Liver (tissue), 9 donors: ENCODE data around the gene NT5M. TPM values are rescaled to one million over a fixed set of nuclear protein-coding genes. Genes with fewer than 3 reads are reported as not detected.
A peak's percentile ranks its signal among the peaks of the same experiment; 100 is the strongest.

ENCODE experiments used
- DNase-seq: peaks from one replicate; pipeline ENCODE4 v3.0.0-alpha.2; 2017; ENCODE audit warnings: low spot score
- H3K27ac ChIP-seq, 2 donors: one replicate each; pipeline ENCODE4 v1.7.0; 2013; ENCODE audit warnings: inconsistent platforms in 2 of 2, low read length in 2 of 2, control low read depth in 1 of 2, low read depth in 1 of 2, mild to moderate bottlenecking in 1 of 2
- H3K27me3 ChIP-seq, 4 donors: one replicate each; pipeline versions ENCODE4 v1.6.1 to v1.7.0; 2013; ENCODE audit warnings: low read length in 3 of 4, inconsistent platforms in 1 of 4, mild to moderate bottlenecking in 1 of 4, moderate library complexity in 1 of 4; ENCODE audit not compliant: control insufficient read depth in 4 of 4, insufficient read depth in 4 of 4
- H3K36me3 ChIP-seq, 4 donors: one replicate each; pipeline versions ENCODE4 v1.6.1 to v1.7.0; 2013; ENCODE audit warnings: low read length in 3 of 4, mild to moderate bottlenecking in 3 of 4, low read depth in 1 of 4, moderate library complexity in 1 of 4; ENCODE audit not compliant: control insufficient read depth in 4 of 4, insufficient read depth in 3 of 4
- H3K4me1 ChIP-seq, 4 donors: one replicate each; pipeline versions ENCODE4 v1.6.1 to v1.7.0; 2013; ENCODE audit warnings: low read length in 3 of 4, mild to moderate bottlenecking in 3 of 4, moderate library complexity in 1 of 4; ENCODE audit not compliant: control insufficient read depth in 4 of 4, insufficient read depth in 4 of 4
- H3K4me3 ChIP-seq, 3 donors: one replicate each; pipeline versions ENCODE4 v1.6.1 to v1.7.0; 2013; ENCODE audit warnings: low read length in 3 of 3, control low read depth in 1 of 3, low read depth in 1 of 3, mild to moderate bottlenecking in 1 of 3
- H3K9ac ChIP-seq, 2 donors: one replicate each; pipeline ENCODE4 v1.7.0; 2013; ENCODE audit warnings: low read length in 2 of 2, mild to moderate bottlenecking in 2 of 2, moderate library complexity in 2 of 2, control low read depth in 1 of 2, low read depth in 1 of 2
- H3K9me3 ChIP-seq, 4 donors: one replicate each; pipeline versions ENCODE4 v1.6.1 to v1.7.0; 2013; ENCODE audit warnings: low read length in 3 of 4; ENCODE audit not compliant: control insufficient read depth in 4 of 4
- ATF3 ChIP-seq: IDR thresholded peaks from 2 replicates; pipeline ENCODE4 v1.6.1; 2016; ENCODE audit warnings: antibody characterized with exemption
- EGR1 ChIP-seq, 2 donors: IDR thresholded peaks; 2 replicates each; pipeline ENCODE4 v1.6.1; 2016 to 2018; ENCODE audit warnings: antibody characterized with exemption in 2 of 2, low read depth in 2 of 2
- FOXA1 ChIP-seq: IDR thresholded peaks from 2 replicates; pipeline ENCODE4 v1.6.1; 2016; ENCODE audit warnings: antibody characterized with exemption
- FOXA2 ChIP-seq: IDR thresholded peaks from 2 replicates; pipeline ENCODE4 v1.6.1; 2016; ENCODE audit warnings: antibody characterized with exemption
- GABPA ChIP-seq, 2 donors: IDR thresholded peaks in 1 of 2; conservative IDR thresholded peaks in 1 of 2; 2 replicates each; pipeline ENCODE4 v1.6.1; 2016; ENCODE audit warnings: antibody characterized with exemption in 2 of 2, mild to moderate bottlenecking in 1 of 2, moderate library complexity in 1 of 2
- HNF4A ChIP-seq, 2 donors: conservative IDR thresholded peaks; 2 replicates each; pipeline ENCODE4 v1.6.1; 2016; ENCODE audit warnings: antibody characterized with exemption in 2 of 2, mild to moderate bottlenecking in 2 of 2
- HNF4G ChIP-seq: IDR thresholded peaks from 2 replicates; pipeline ENCODE4 v1.6.1; 2016; ENCODE audit warnings: antibody characterized with exemption
- NR2F2 ChIP-seq: IDR thresholded peaks from 2 replicates; pipeline ENCODE4 v1.6.1; 2016; ENCODE audit warnings: antibody characterized with exemption
- RAD21 ChIP-seq, 2 donors: IDR thresholded peaks; 2 replicates each; pipeline ENCODE4 v1.6.1; 2016; ENCODE audit warnings: antibody characterized with exemption in 2 of 2, mild to moderate bottlenecking in 2 of 2
- RXRA ChIP-seq, 2 donors: IDR thresholded peaks; 2 replicates each; pipeline ENCODE4 v1.6.1; 2017 to 2018; ENCODE audit warnings: antibody characterized with exemption in 2 of 2, mild to moderate bottlenecking in 1 of 2
- SP1 ChIP-seq: IDR thresholded peaks from 2 replicates; pipeline ENCODE4 v1.6.1; 2018; ENCODE audit warnings: antibody characterized with exemption, mild to moderate bottlenecking
- TAF1 ChIP-seq: conservative IDR thresholded peaks from 2 replicates; pipeline ENCODE4 v1.6.1; 2016; ENCODE audit warnings: antibody characterized with exemption, mild to moderate bottlenecking
- YY1 ChIP-seq: IDR thresholded peaks from 2 replicates; pipeline ENCODE4 v1.6.1; 2016; ENCODE audit warnings: antibody characterized with exemption, mild to moderate bottlenecking
- ZBTB33 ChIP-seq: IDR thresholded peaks from 2 replicates; pipeline ENCODE4 v1.6.1; 2016; ENCODE audit warnings: antibody characterized with exemption
- WGBS: extraction: QIAGEN DNeasy Blood & Tissue Kit; methylation state at CpG from one replicate; pipeline ENCODE4 v1.1.7; 2013; 5-methylcytosine and 5-hydroxymethylcytosine counted together
- polyA plus RNA-seq, 2 donors: library from polyadenylated mRNA; stranded (reverse) in 1 of 2; unstranded in 1 of 2; fragments of 200-250 nt in 1 of 2; fragments of >200 nt in 1 of 2; fragmentation: Nextera tagmentation in 1 of 2; extraction: Ambion mirVana in 1 of 2; gene quantifications; one replicate each; pipeline versions ENCODE4 v1.2.1 to v1.2.3, GENCODE V29; 2013 to 2015
- total RNA-seq, 2 donors: library from RNA; depleted of rRNA; stranded (reverse); fragments of >200 nt; gene quantifications; one replicate each; pipeline ENCODE4 v1.2.3, GENCODE V29; 2014
- donor health status: healthy.
- donor health status: healthy.
- donor health status: healthy.
- donor health status: healthy.
- donor health status: healthy.

Gene NT5M
- total and polyA plus RNA-seq, 4 donors = 0.42 to 7.9 (median 0.66) TPM

- 93% methylated on average over 15 of the region's 15 CpGs for WGBS
- H3K36me3 ChIP-seq = no peaks in the 10 kb centered on the region
- TF ChIP-seq RAD21 (IDR thresholded peaks at IDR 0.05) (no peak), NR2F2 (no peak), SP1 (no peak), TAF1 (no peak), FOXA2 (no peak), YY1 (no peak), RXRA (IDR thresholded peaks at IDR 0.05) (no peak), ZBTB33 (no peak), GABPA (IDR thresholded peaks at IDR 0.05 in 1 of 2, conservative IDR thresholded peaks at IDR 0.05 in 1 of 2) (no peak), ATF3 (no peak), FOXA1 (no peak)
These were observed 44.2 kb downstream of the NT5M start for GRCh38 chr17:17347234-17347955.

GRCh38 chr17:17347956-17348871 lies 45.0 kb downstream of the NT5M start:
- no peak for TF ChIP-seq HNF4G
- TF ChIP-seq SP1 = no peak
- no peak for TF ChIP-seq FOXA2
- H3K4me1 ChIP-seq = peaks cover 0 to 1% (median 0%) of the 10 kb centered on the region in 4 donors
- no peak overlapping the region for H3K27ac ChIP-seq
- H3K4me3 ChIP-seq = no peak overlapping the region
- no peaks in the 10 kb centered on the region for H3K27me3 ChIP-seq
- H3K9ac ChIP-seq = no peak overlapping the region
- H3K9me3 ChIP-seq = no peaks in the 10 kb centered on the region
- no peaks in the 10 kb centered on the region for H3K36me3 ChIP-seq
- no peak for DNase-seq
- WGBS = 93% methylated on average over 10 of the region's 10 CpGs

More at GRCh38 chr17:17347234-17347955, 44.2 kb downstream of the NT5M start:
- H3K27me3 ChIP-seq = no peaks in the 10 kb centered on the region
- no peak overlapping the region for H3K4me3 ChIP-seq
- no peak overlapping the region for H3K27ac ChIP-seq
- H3K9me3 ChIP-seq = no peaks in the 10 kb centered on the region
- peak; percentile 29 for DNase-seq
- H3K9ac ChIP-seq = no peak overlapping the region
- H3K4me1 ChIP-seq = peaks cover 0 to 1% (median 0%) of the 10 kb centered on the region in 4 donors

- DNase-seq = no peak
- 49% methylated on average over 11 of the region's 11 CpGs for WGBS
- no peak overlapping the region for H3K27ac ChIP-seq
- TF ChIP-seq EGR1 (IDR thresholded peaks at IDR 0.05; ENCODE audit: low read depth in 2 of 2) (no peak), HNF4A (conservative IDR thresholded peaks at IDR 0.05) (peak; percentile 52 to 58), ATF3 (no peak)
- no peak overlapping the region for H3K9ac ChIP-seq
- no peaks in the 10 kb centered on the region for H3K27me3 ChIP-seq
- no peaks in the 10 kb centered on the region for H3K36me3 ChIP-seq
- peaks cover 0 to 1% (median 0%) of the 10 kb centered on the region in 4 donors for H3K4me1 ChIP-seq
- no peak overlapping the region for H3K4me3 ChIP-seq
- no peaks in the 10 kb centered on the region for H3K9me3 ChIP-seq
These were observed 45.9 kb downstream of the NT5M start for GRCh38 chr17:17348872-17349723.
